Gastrocnemius medialis (tissue), 4 donors: ENCODE results near the gene DCAF4L1. TPM values are rescaled to one million over a fixed set of nuclear protein-coding genes. Genes with fewer than 3 reads are reported as not detected.

Experiments used
- ATAC-seq, 2 donors: fragments of 150-250 bp; one replicate each; pipeline ENCODE4 v1.9.1; 2016
- DNase-seq, 2 donors: peaks; one replicate each; pipeline ENCODE4 v3.0.0-alpha.2; 2019
- H3K27ac ChIP-seq, 4 donors: fragments of 200-600 bp; sonication (generic); 1 replicate in 1 of 4; 2 replicates in 3 of 4; pipeline ENCODE4 v1.5.1; 2016 to 2018; ENCODE audit warnings: mild to moderate bottlenecking in 2 of 4, moderate library complexity in 1 of 4
- H3K27me3 ChIP-seq, 3 donors: fragments of 200-600 bp; sonication (generic) in 2 of 3; 1 replicate in 1 of 3; 2 replicates in 2 of 3; pipeline versions ENCODE4 v1.5.1 to v1.6.0; 2016 to 2019; ENCODE audit warnings: mild to moderate bottlenecking in 1 of 3, moderate library complexity in 1 of 3
- H3K36me3 ChIP-seq, 2 donors: fragments of 200-600 bp; sonication (generic) in 1 of 2; one replicate each; pipeline ENCODE4 v1.5.1; 2017 to 2018
- H3K4me1 ChIP-seq, 2 donors: fragments of 200-600 bp; sonication (generic) in 1 of 2; one replicate each; pipeline ENCODE4 v1.5.1; 2016 to 2017; ENCODE audit warnings: mild to moderate bottlenecking in 2 of 2
- H3K4me3 ChIP-seq, 4 donors: fragments of 200-600 bp; sonication (generic) in 3 of 4; 1 replicate in 1 of 4; 2 replicates in 3 of 4; pipeline ENCODE4 v1.5.1; 2016 to 2019; ENCODE audit warnings: mild to moderate bottlenecking in 2 of 4
- H3K9me3 ChIP-seq, 3 donors: fragments of 200-600 bp; sonication (generic) in 2 of 3; 1 replicate in 1 of 3; 2 replicates in 2 of 3; pipeline ENCODE4 v1.5.1; 2016 to 2019
- POLR2A ChIP-seq, 2 donors: fragments of 450-650 bp; IDR thresholded peaks; one replicate each; pipeline ENCODE4 v1.6.1; 2017; ENCODE audit warnings: antibody characterized with exemption in 2 of 2, mild to moderate bottlenecking in 2 of 2, moderate library complexity in 2 of 2
- in situ Hi-C, 4 donors: fragments of 200-750 bp; cut with MboI; loops; one replicate each; pipeline versions ENCODE4 v1.15.0 to v1.8.0; 2017; ENCODE audit warnings: low sequenced_read_pairs in 4 of 4
- intact Hi-C: fragments of 100-400 bp; cut with DNase I; formaldehyde crosslinking; loops from one replicate; pipeline ENCODE4 v1.15.1; 2023; ENCODE audit warnings: low total_unique reads
- total RNA-seq, 4 donors: library from RNA; depleted of rRNA; stranded (reverse); fragments of >200 nt; gene quantifications; one replicate each; pipeline versions ENCODE4 v1.1.0 to v1.2.3, GENCODE V29; 2016
- TF ChIP-seq, protein P1 (sequence below), 5 experiments: fragments of 450-650 bp in 3 of 5; fragments of 200-600 bp in 2 of 5; sonication (generic) in 2 of 5; IDR thresholded peaks in 4 of 5; conservative IDR thresholded peaks in 1 of 5; 1 replicate in 4 of 5; 2 replicates in 1 of 5; pipeline ENCODE4 v1.5.1; 2016 to 2019; ENCODE audit warnings: antibody characterized with exemption in 5 of 5, mild to moderate bottlenecking in 3 of 5, moderate library complexity in 3 of 5

DCAF4L1 gene, protein sequence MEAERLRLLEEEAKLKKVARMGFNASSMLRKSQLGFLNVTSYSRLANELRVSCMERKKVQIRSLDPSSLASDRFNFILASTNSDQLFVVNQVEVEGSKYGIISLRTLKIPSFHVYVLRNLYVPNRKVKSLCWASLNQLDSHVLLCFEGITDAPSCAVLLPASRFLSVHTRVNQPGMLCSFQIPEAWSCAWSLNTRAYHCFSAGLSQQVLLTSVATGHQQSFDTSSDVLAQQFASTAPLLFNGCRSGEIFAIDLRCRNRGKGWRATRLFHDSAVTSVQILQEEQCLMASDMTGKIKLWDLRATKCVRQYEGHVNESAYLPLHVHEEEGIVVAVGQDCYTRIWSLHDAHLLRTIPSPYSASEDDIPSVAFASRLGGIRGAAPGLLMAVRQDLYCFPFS
- 1 to 10 TPM in 2 of 4 donors, under 1 TPM in 2; 0.20 to 1.7 (median 0.70) TPM for total RNA-seq

DNA sequence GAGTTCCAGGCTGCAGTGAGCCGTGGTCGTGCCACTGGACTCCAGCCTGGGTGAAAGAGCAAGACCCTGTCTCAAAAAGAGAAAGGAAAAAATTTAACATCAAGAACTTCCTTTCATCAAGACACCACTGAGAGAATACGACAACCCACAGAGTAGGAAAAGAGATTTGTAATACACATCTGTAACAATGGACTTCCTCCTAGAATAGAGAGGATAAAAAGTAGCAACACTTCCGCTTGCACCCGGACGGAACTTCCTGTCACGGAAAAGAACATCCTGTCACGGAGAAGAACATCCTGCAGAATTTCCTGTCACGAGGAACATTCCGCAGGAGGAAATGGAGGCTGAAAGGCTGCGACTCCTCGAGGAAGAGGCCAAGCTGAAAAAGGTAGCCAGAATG is at the start of gene DCAF4L1:
DCAF4L1 (plus strand) TSS at position 301 of the 400 bp plus-strand sequence; CDS start at position 338, 37 bp downstream.
- no peaks in the 10 kb centered on the region for H3K36me3 ChIP-seq
- ATAC-seq (no peak), DNase-seq (no peak)
- no peak for TF ChIP-seq POLR2A (IDR thresholded peaks at IDR 0.05)
- TF ChIP-seq, protein P1, sequence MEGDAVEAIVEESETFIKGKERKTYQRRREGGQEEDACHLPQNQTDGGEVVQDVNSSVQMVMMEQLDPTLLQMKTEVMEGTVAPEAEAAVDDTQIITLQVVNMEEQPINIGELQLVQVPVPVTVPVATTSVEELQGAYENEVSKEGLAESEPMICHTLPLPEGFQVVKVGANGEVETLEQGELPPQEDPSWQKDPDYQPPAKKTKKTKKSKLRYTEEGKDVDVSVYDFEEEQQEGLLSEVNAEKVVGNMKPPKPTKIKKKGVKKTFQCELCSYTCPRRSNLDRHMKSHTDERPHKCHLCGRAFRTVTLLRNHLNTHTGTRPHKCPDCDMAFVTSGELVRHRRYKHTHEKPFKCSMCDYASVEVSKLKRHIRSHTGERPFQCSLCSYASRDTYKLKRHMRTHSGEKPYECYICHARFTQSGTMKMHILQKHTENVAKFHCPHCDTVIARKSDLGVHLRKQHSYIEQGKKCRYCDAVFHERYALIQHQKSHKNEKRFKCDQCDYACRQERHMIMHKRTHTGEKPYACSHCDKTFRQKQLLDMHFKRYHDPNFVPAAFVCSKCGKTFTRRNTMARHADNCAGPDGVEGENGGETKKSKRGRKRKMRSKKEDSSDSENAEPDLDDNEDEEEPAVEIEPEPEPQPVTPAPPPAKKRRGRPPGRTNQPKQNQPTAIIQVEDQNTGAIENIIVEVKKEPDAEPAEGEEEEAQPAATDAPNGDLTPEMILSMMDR (IDR thresholded peaks at IDR 0.05 in 4 of 5, conservative IDR thresholded peaks at IDR 0.05 in 1 of 5), result no peak
- H3K27me3 ChIP-seq, result no peaks in the 10 kb centered on the region
- peaks cover 7 to 13% of the 10 kb centered on the region in 2 donors for H3K4me1 ChIP-seq
- no peaks in the 10 kb centered on the region for H3K9me3 ChIP-seq
- H3K4me3 ChIP-seq, result no peak within 1 kb of the TSS
- no peak within 1 kb of the TSS for H3K27ac ChIP-seq
- intact Hi-C loops, result no loop called here
- in situ Hi-C loops, result no loop called here

DNA sequence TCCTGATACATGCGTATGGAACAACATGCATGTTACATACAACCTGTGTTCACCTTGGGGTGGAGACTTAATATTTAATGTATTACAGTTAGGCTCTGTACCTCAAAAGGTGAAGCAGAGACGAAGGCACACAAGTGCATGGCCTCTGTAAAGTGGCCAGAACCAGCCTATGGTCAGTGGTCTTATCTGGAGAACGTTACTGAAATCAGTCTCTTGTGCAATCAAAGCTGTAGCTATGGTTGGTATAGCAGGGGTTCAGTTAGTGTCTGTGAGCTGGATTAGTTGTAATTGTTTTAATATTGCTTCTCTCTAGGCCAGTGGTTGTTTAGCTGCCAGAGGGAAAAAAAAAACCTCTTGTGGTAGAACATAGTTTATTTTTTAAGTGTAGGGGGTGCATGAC is 48.6 kb upstream of the DCAF4L1 start:
- no peak for DNase-seq
- Histone ChIP-seq H3K36me3 (no peaks in the 10 kb centered on the region), H3K27ac (no peak overlapping the region), H3K9me3 (no peaks in the 10 kb centered on the region), H3K4me1 (peaks cover 21 to 24% of the 10 kb centered on the region in 2 donors), H3K27me3 (no peaks in the 10 kb centered on the region), H3K4me3 (no peak overlapping the region)
- intact Hi-C loops (no loop called here), in situ Hi-C loops (no loop called here)
- no peak for ATAC-seq
- TF ChIP-seq, protein P1 (IDR thresholded peaks at IDR 0.05 in 4 of 5, conservative IDR thresholded peaks at IDR 0.05 in 1 of 5), result no peak
- no peak for TF ChIP-seq POLR2A (IDR thresholded peaks at IDR 0.05)

GRCh38 chr4:41933997-41934503 is 47.5 kb upstream of the DCAF4L1 start:
- peak overlapping the region in 2 of 4 donors; percentile 78 to 99 for H3K4me3 ChIP-seq
- H3K27ac ChIP-seq, result no peak overlapping the region
- intact Hi-C loops, result no loop called here
- DNase-seq (no peak), ATAC-seq (no peak)
- H3K9me3 ChIP-seq, result no peaks in the 10 kb centered on the region
- peaks cover 0 to under 1% of the 10 kb centered on the region in 2 donors for H3K36me3 ChIP-seq
- TF ChIP-seq, protein P1 (IDR thresholded peaks at IDR 0.05 in 4 of 5, conservative IDR thresholded peaks at IDR 0.05 in 1 of 5), result no peak
- in situ Hi-C loops, result no loop called here
- peaks cover 23 to 32% of the 10 kb centered on the region in 2 donors for H3K4me1 ChIP-seq
- no peaks in the 10 kb centered on the region for H3K27me3 ChIP-seq

DNA sequence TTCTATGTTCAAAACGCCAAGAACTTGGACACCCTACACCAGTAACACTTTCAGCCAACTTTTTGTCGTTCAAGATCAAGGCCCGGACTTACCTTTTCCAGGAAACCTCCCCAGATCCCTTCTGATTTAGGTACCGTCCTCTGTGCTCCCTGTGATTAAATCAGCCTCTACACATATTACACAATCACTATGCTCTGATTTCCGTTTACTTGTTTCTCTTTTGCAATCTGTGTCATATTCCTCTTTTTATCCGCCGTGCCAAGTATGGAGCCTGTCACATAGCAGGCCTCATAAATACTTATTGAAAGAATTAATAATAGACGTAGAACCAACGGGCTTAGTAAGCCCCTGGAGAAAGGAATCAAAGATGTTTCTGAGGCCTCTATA is 47.0 kb upstream of the DCAF4L1 start:
- Histone ChIP-seq H3K9me3 (no peaks in the 10 kb centered on the region), H3K4me1 (peaks cover 27 to 32% of the 10 kb centered on the region in 2 donors), H3K36me3 (peaks cover 0 to 5% of the 10 kb centered on the region in 2 donors), H3K27me3 (no peaks in the 10 kb centered on the region), H3K27ac (peak overlapping the region; percentile 90 to 92 (median 90)), H3K4me3 (peak overlapping the region; percentile 78 to 99 (median 88))
- in situ Hi-C loops, result no loop called here
- DNase-seq (no peak), ATAC-seq (peak in 1 of 2 donors; percentile 8)
- intact Hi-C loops, result no loop called here
- TF ChIP-seq POLR2A (IDR thresholded peaks at IDR 0.05), result no peak
- TF ChIP-seq, protein P1 (IDR thresholded peaks at IDR 0.05 in 4 of 5, conservative IDR thresholded peaks at IDR 0.05 in 1 of 5), result no peak
